GM21447 (cell line): ENCODE measurements around the gene RASA4.
A peak's percentile ranks its signal among the peaks of the same experiment; 100 is the strongest.
"Not testable (repeated sequence)": the region's sequence is repeated elsewhere in the genome, so short reads cannot be mapped to it uniquely, and the experiment has no call there.

Source experiments
- ATAC-seq: cut with Tn5 transposase; IDR thresholded peaks from one replicate; pipeline ENCODE4 v1.9.1; 2021; ENCODE audit not compliant: unreplicated experiment

RASA4 gene

DNA sequence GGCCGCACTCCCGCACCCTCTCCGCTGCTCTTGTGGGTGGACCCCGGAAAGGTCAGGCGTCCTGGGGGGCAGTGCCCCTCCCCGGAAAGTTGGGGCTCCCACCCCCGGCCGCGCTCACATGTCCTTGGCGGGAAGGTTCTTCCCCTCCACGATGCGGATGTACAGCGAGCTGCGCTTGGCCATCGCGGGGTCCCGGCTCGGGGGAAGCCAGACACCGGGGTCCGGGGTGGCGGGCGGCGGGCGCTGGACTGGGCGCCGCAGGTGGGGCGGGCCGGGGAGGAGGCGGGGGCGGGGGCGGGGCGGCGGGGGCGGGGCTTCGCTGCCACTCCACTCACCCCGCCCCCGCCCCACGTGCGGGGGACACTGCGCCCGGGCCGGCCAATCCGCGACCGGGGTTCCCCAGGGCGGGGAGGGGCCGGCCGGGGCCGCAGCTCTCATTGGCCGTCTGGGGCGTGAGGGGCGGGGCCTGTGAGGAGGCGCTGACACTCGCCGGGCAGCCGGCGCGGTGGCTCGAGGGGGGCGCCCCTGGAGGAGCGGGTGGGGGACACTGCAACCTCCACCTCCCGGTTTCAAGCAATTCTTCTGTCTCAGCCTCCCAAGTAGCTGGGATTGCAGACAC lies at the start of gene RASA4:
RASA4 (minus strand) TSS at position 250 of the 619 bp plus-strand sequence; CDS start at position 183, 67 bp downstream.
- peak; percentile 44 for ATAC-seq

DNA sequence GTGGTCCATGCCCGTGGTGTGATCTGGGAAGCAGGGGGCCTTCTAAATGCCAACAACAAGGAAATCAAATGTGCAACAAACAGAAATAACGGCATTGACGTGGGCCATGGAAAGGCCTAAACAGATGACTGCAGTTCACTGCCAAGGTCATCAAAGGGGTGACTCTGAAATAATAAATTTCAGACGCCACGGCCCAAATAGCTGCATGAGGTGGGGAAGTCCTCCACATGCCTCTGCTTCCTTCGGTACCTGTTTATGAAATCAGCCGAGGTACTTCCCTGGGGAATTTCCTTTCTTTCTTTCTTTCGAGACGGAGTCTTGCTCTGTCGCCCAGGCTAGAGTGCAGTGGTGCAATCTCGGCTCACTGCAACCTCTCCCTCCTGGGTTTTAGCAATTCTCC lies 48.2 kb upstream of the RASA4 start:
- not testable (repeated sequence) for ATAC-seq

DNA sequence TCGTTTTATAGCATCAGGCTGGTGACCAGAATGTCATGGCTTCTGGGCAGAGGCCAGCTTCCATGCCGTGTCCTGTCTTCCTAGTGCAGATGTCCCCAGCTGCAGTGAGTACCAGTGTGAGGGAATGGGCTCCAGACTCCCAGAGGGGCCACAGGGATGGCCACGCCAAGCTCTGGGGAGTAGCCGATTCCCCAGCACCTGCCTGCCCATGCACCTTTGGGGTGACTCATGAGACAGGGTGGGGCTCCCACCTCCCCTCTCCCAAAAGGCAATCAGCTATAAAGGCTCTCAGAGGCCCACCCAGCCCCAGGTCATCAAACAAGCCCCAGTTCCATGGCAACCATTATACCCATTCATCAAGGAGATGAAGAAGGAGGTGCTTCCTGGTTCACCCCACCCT lies 33.4 kb upstream of the RASA4 start, which contains the start of gene SPDYE2B:
SPDYE2B (plus strand) TSS at position 396 of the 400 bp plus-strand sequence. CDS start 2,030 bp downstream, outside the sequence.
- not testable (repeated sequence) for ATAC-seq

GRCh38 chr7:102647813-102648212 lies 31.3 kb upstream of the RASA4 start:
- ATAC-seq = not testable (repeated sequence)

DNA sequence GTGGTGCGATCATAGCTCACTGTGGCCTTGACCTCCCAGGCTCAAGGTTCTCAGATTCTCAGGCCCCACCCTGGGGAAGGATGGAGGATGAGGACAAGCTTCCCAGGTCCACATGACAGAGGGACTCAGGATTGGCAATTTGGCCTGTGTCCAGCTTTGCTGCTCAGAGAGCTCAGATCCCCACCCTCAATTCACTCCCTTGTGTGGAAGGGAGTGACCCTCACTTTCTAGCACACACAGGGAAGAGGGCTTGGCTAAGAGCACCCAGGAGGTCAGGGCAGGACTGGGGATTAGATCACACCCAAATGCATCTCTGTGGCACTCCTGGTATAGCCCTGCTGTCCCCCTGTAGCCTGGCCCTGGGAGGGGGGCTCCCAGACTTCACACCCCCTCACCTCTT lies 26.8 kb upstream of the RASA4 start:
- not testable (repeated sequence) for ATAC-seq

- not testable (repeated sequence) for ATAC-seq
Observed at GRCh38 chr7:102642691-102643090, 26.1 kb upstream of the RASA4 start, which contains the start of gene UPK3BL1. UPK3BL1 (minus strand) TSS chr7:102642791; CDS start chr7:102642741, 50 bp downstream.

DNA sequence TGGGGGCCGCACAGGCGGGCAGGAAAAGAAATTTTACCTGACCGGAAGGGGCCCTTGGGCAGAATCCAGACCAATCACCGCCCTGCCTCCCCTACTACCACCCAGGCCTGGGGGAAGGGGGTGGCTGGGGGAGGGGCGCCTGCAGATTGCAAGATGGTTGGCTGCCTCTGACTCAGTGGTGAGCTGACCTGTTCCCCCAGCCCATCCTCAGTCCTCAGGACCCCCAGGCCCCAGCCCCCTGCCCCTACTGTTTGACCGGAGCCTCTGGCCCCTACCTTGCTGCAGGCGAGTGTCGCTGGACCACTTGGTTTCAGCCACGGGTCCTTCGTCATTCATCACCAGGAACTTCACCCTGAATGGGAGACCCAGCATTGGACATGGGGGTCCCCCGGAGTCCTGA lies 22.3 kb upstream of the RASA4 start:
- ATAC-seq = not testable (repeated sequence)

- ATAC-seq = not testable (repeated sequence)
Observed at GRCh38 chr7:102636956-102637355, 20.4 kb upstream of the RASA4 start.

- not testable (repeated sequence) for ATAC-seq
Observed at GRCh38 chr7:102635354-102635753, 18.8 kb upstream of the RASA4 start.

DNA sequence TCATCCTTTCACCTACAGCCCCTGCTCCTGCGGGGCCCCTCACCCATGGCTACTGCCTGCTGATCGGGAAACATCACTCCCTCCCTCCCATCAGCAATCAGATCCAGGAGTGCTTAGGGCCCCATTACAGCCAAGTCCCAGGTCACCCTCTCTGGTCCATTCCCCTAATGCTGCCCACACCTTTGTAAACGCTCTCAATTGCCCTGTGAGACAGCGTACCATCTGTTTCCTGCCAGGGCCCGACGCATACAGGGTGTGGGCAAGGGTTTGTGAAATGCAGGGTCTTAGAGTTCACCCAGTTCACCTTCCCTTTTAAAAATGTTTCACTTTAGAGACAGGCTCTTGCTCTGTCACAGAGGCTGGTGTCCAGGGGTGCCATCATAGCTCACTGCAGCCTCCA lies 17.7 kb upstream of the RASA4 start:
- ATAC-seq = not testable (repeated sequence)

DNA sequence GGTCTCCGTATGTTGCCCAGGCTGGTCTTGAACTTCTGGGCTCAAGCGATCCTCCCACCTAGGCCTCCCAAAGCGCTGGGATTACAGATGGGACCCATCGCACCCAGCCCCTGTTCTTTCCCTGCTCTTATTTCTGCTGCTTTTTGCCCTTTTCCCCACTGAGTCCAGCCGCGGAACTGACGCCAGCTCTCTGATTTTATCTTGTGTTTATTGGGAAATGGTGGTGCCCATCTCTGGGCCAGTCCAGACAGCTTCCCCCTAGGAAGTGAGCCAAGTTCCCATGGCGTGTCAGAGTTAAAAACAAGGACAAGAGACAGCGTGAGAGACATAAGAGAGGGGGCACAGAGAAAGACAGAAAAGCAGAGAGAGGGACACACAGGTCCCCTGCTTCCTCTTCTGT lies 14.1 kb upstream of the RASA4 start:
- ATAC-seq = not testable (repeated sequence)

DNA sequence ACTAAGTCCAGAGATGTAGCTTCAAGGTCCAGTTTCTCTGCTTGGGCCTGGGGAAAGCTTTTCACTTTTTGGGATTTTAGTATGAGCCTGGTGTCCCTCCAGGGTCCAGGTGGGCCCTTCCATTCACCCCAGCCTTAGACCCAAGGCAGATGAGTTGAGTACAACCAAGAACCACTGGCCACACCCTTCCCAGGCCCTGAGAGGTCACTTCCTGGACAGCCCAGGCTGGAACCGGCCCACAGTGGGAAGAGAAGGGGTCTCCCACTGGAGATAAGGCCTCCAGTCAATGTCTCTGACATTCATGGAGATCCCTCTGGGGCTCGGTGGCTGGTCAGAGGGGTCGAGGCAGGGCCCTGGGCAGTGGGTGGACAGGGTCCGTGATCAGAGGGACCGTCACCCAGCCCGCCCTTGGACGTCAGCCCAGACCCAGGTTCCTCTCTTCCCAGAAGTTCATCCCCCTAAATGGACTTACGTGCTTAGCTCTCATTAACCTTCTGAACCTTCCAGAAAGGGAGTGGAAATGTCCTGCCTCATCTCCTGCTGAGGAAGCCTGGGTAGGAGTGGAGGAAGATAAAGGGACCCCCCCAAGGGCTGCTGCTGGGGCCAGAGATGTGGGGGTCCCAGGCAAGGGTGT lies 10.8 kb upstream of the RASA4 start:
- not testable (repeated sequence) for ATAC-seq

- not testable (repeated sequence) for ATAC-seq
Observed at GRCh38 chr7:102618122-102618521, 1.6 kb upstream of the RASA4 start.

DNA sequence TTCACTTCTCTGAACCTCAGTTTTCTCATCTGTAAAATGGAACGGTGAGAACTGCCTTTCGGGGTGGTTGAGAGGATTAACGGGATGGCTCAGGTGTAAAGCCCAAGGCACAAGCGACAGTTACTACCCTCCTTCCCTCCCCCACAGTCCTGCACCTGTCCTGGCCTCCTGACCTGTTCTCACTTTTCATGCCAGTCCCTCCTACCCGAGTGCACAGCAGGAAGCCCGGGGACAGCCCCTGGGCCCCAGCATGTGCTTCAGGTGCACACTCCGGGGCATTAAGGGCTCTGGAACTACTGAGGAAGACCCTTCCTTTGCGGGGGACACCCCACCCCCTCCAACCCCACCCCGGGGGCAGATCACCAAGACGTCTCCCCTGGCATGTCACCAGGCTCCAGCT lies 626 bp downstream of the RASA4 start:
- not testable (repeated sequence) for ATAC-seq

DNA sequence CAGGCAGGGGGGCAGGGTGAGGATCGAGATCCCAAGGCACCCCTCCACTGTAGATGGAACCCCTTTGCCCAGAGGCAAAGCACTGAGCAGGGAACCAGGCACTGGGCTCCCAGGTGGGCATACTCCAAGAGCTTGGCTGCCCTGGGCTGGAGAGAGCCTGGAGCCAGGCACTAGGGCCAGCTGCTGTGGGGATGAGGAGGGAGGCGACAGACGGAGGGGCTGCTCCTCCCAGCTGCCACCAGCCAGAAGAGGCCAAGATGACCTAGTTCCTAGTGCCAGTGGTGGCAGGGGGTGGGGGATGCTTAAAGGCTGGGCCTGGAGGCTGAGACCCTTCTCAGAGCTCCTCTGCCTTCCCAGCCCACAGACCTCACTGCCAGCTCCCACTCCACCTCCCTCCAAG lies 1.7 kb downstream of the RASA4 start:
- ATAC-seq = not testable (repeated sequence)

DNA sequence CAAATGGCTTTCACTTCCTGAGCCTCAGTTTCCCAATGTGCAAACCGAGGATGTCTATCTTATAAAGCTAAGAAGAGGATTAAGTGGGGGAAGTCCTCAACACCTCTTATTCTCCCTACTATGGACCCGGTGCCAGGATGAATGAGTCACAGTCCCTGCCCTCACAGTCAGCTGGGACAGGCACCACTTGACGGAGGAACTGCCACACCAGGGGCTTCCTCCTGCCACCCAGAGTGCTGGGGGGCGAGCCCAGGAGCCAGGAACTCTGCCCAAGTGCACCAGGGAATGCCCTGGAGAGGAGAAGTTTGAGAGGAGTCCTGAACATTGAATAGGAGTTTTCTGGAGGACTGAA lies 2.2 kb downstream of the RASA4 start:
- ATAC-seq = peak; percentile 19

GRCh38 chr7:102613575-102614345 lies 2.8 kb downstream of the RASA4 start:
- ATAC-seq = peak; percentile 67

- ATAC-seq = not testable (repeated sequence)
Observed at GRCh38 chr7:102611675-102612325, 4.8 kb downstream of the RASA4 start.

- peak; percentile 29 for ATAC-seq
Observed at GRCh38 chr7:102611013-102611674, 5.4 kb downstream of the RASA4 start.

DNA sequence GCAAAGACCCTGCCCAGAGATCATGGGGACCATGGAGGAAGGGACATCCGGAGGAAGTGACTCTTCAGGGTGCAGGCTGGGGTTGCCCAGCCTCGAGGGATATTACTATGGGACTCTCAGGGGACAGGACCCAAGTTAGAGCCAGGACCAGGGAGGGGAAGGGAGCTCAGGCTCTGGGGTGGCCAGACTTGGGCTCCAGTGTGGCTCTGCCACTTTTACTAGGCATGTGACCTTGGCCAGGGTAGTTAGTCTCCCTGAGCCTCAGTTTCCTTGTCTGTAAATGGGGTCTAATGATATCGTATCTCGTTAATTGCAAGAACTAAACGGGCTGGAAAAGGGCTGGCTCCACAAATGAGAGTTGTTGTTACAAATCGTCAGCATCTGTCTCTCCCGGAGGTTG lies 6.1 kb downstream of the RASA4 start:
- not testable (repeated sequence) for ATAC-seq

- ATAC-seq = not testable (repeated sequence)
Observed at GRCh38 chr7:102609734-102610133, 6.8 kb downstream of the RASA4 start.
